ENCODE results near the gene HECA. TPM values are rescaled to one million over a fixed set of nuclear protein-coding genes. Genes with fewer than 3 reads are reported as not detected.

The HECA gene
- total RNA-seq, 1 experiment from 2014 or later = 15.2 TPM

- DNase-seq (ENCODE audit: low read depth) = peak; percentile 78
Measured at GRCh38 chr6:139161169-139161568, 26.3 kb downstream of the HECA start.

- no peak for DNase-seq (ENCODE audit: low read depth)
Measured at GRCh38 chr6:139161817-139162284, 27.0 kb downstream of the HECA start.

GRCh38 chr6:139164001-139164400, 29.1 kb downstream of the HECA start:
- DNase-seq (ENCODE audit: low read depth) = no peak

- DNase-seq (ENCODE audit: low read depth) = no peak
Measured at GRCh38 chr6:139165324-139165723, 30.4 kb downstream of the HECA start.

GRCh38 chr6:139166238-139166955, 31.5 kb downstream of the HECA start:
- DNase-seq (ENCODE audit: low read depth) = no peak

GRCh38 chr6:139166956-139167313, 32.1 kb downstream of the HECA start:
- no peak for DNase-seq (ENCODE audit: low read depth)

GRCh38 chr6:139172151-139172550, 37.3 kb downstream of the HECA start:
- no peak for DNase-seq (ENCODE audit: low read depth)

- no peak for DNase-seq (ENCODE audit: low read depth)
Measured at GRCh38 chr6:139172567-139172966, 37.7 kb downstream of the HECA start.

- DNase-seq (ENCODE audit: low read depth) = peak; percentile 38
Measured at GRCh38 chr6:139173172-139173571, 38.3 kb downstream of the HECA start.

GRCh38 chr6:139173822-139174221, 38.9 kb downstream of the HECA start:
- no peak for DNase-seq (ENCODE audit: low read depth)

- no peak for DNase-seq (ENCODE audit: low read depth)
Measured at GRCh38 chr6:139174961-139175360, 40.1 kb downstream of the HECA start.

- DNase-seq (ENCODE audit: low read depth) = no peak
Measured at GRCh38 chr6:139175389-139175948, 40.6 kb downstream of the HECA start.

- DNase-seq (ENCODE audit: low read depth) = no peak
Measured at GRCh38 chr6:139181236-139181635, 46.4 kb downstream of the HECA start.

GRCh38 chr6:139184047-139184446, 49.2 kb downstream of the HECA start:
- no peak for DNase-seq (ENCODE audit: low read depth)

GRCh38 chr6:139184459-139184858, 49.6 kb downstream of the HECA start:
- DNase-seq (ENCODE audit: low read depth) = no peak

- DNase-seq (ENCODE audit: low read depth) = no peak
Measured at GRCh38 chr6:139186242-139186641, 51.4 kb downstream of the HECA start.

GRCh38 chr6:139186692-139187091, 51.8 kb downstream of the HECA start:
- DNase-seq (ENCODE audit: low read depth) = no peak

GRCh38 chr6:139187489-139187888, 52.6 kb downstream of the HECA start:
- DNase-seq (ENCODE audit: low read depth) = no peak

- DNase-seq (ENCODE audit: low read depth) = no peak
Measured at GRCh38 chr6:139189665-139190064, 54.8 kb downstream of the HECA start.

GRCh38 chr6:139194740-139195139, 59.9 kb downstream of the HECA start:
- DNase-seq (ENCODE audit: low read depth) = no peak

- DNase-seq (ENCODE audit: low read depth) = no peak
Measured at GRCh38 chr6:139198529-139199288, 63.8 kb downstream of the HECA start.

- DNase-seq (ENCODE audit: low read depth) = no peak
Measured at GRCh38 chr6:139201378-139201777, 66.5 kb downstream of the HECA start.

GRCh38 chr6:139204978-139205377, 70.1 kb downstream of the HECA start:
- no peak for DNase-seq (ENCODE audit: low read depth)

All from M059J (cell line).